Myocyte (in vitro differentiated cells): Measurements from ENCODE around the gene SURF4. TPM values are rescaled to one million over a fixed set of nuclear protein-coding genes. Genes with fewer than 3 reads are reported as not detected.

Experiments used
- DNase-seq: peaks from one replicate; pipeline ENCODE4 v3.0.0-alpha.2; 2012; ENCODE audit warnings: low read depth
- total RNA-seq: library from RNA; depleted of rRNA; stranded (reverse); fragments of >200 nt; gene quantifications from 2 replicates; pipeline ENCODE4 v1.2.3, GENCODE V29; 2014

SURF4 gene
- total RNA-seq, 1 donor from 2014 or later, result 296 TPM

- DNase-seq, result peak; percentile 41
Measured at GRCh38 chr9:133375116-133375723, 640 bp downstream of the SURF4 start.

GRCh38 chr9:133374612-133375115 is 1.2 kb downstream of the SURF4 start:
- DNase-seq, result no peak

DNA sequence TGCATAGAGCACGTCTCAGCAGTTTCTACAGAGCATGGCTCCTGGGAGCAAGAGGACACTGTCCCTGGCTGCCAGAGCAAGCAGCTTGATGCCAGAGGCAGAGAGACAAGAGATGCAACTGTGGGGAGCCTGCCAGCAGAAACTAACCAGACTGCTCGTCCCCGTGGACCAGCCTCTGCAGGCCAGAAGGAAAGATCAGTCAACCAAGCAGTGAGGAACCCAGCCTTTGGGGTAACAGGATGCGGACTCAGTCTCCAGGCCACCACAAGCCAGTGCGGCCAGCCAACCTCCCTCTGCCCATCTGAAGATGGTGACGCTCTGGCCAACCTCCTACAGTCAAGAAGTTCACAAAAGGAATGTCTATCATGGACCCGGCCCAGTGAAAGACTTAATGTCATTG is 3.7 kb downstream of the SURF4 start:
- DNase-seq, result no peak

DNA sequence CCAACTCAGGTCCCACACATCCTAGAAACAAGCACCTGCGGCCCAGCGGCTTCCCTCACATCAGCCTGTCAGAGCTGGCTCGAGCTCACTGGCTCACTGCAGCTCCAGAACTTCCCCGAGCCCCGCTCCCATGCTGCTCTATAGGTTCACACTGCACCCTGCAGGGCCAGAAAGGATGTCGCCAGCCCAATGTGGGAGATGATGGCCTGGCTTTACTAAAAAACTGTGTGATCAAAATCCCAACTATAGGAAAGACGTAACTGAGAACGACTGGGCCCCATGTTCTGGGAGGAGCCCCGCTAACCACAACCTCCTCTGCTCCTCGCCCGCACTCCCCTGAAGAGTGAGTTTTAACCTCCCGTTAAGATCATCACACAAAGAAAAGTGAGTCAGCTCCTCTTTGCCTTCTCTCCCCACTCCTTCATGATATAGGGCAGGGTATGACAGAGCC is 4.6 kb downstream of the SURF4 start:
- DNase-seq, result no peak

- DNase-seq, result no peak
Measured at GRCh38 chr9:133370685-133371084, 5.2 kb downstream of the SURF4 start.

DNA sequence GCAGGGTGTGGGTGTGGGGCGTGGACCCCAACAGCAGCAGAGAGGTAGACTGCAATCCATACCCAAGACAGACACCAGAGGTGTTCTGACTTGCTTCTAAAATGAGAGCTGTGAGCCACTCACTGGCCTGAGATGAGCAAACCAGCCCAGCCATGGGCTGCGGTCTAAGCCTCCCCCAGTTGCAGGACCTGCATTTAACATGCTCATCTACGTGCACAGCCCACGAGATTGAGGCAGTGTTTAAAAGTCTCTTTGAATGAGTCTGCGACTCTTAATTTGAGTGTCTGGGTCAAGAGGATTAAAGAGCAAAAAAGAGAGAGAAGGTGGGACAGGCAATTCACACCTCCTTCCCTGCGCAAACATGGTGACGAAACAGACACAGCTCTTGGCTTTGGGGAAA is 5.9 kb downstream of the SURF4 start:
- no peak for DNase-seq

- no peak for DNase-seq
Measured at GRCh38 chr9:133369422-133369821, 6.4 kb downstream of the SURF4 start.

- peak; percentile 52 for DNase-seq
Measured at GRCh38 chr9:133368249-133368881, 7.5 kb downstream of the SURF4 start.

- DNase-seq, result no peak
Measured at GRCh38 chr9:133367778-133368177, 8.1 kb downstream of the SURF4 start.

GRCh38 chr9:133367221-133367620 is 8.6 kb downstream of the SURF4 start:
- no peak for DNase-seq

DNA sequence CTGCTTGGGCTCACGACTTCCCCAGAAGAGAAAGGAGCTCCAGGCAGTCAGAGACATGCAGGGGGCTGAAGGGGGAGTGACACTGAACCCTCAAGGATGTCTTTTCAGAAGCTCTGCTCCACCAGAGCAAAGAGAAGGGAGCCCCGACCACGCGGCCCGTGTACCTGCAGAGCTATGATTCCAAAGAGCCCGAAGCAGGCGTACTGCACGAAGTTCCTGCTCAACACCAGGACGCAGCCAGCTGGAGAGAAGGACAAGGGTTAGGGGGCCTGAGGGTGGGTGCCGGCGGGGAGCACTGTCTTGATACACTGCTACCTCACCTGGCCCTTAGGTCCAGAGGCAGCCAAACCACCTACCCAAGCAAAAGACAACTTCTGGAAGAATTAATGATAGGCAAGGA is 9.4 kb downstream of the SURF4 start:
- no peak for DNase-seq

DNA sequence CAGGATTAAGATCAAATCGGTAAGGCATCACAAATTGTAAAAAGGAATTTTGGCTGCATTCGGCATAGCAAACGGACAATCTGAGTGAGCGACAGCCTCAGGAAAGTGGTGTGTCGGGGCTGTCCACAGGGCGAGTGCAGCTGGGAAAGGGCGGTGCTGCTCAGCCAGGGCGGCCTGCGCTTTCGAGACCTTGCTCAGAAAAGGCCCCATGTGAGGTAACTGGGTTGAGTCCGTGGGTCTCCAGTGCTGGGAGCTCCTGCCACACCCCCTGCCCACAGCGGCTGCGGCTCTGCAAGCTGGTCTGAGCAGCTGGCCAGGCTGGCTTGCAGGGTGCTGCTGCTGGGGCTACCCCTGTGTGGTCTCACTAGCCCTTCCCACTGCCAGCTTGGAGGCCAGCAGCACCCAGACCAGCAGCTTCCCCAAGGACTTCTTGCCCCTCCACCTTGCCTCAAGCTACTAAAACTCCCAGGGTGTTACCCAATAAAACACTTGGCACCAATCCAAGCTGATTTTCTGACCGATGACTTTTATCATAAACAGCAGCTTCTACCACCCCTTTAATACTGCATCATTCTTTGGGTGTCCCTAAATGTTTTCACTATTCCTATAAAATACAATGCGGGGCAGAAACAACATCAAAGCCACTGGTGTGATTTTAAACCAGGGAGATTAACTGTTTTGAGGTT is 13.4 kb downstream of the SURF4 start:
- peak; percentile 69 for DNase-seq

GRCh38 chr9:133361507-133362092 is 14.3 kb downstream of the SURF4 start:
- no peak for DNase-seq

- peak; percentile 88 for DNase-seq
Measured at GRCh38 chr9:133360400-133361393, 15.2 kb downstream of the SURF4 start.

GRCh38 chr9:133359399-133360175 is 16.3 kb downstream of the SURF4 start:
- DNase-seq, result peak; percentile 31

- no peak for DNase-seq
Measured at GRCh38 chr9:133357656-133358055, 18.2 kb downstream of the SURF4 start.

- DNase-seq, result peak; percentile 82
Measured at GRCh38 chr9:133356391-133357091, 19.3 kb downstream of the SURF4 start, which contains the start of the genes SURF1 and SURF2. Gene SURF1 (minus strand): TSS chr9:133356487. CDS start chr9:133356453, 34 bp downstream. Gene SURF2 (plus strand): TSS chr9:133356550. CDS start chr9:133356593, 43 bp downstream.

GRCh38 chr9:133355881-133356357 is 19.9 kb downstream of the SURF4 start:
- no peak for DNase-seq

DNA sequence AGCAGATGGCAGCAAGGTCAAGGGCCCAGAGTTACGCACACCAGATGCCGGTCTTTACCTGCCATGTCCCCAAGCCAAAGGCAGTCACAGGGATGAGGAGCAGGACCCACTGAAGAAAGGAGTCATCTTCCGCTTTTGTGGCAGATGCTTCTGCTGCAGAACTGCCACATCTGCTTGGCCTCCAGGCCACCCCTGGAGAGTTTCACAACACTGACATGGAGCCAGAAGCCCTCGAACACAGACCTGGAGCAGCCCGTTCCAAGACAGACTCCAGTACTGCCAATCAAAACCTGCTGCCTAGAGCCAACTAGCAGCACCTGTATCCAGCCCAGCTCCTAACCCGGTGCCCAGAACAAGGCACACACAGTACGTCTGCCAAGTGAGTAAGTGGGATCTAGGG is 21.1 kb downstream of the SURF4 start:
- no peak for DNase-seq
